AG20443 (cell line): Measurements from ENCODE around the gene APBB2.
"Not testable (repeated sequence)": the region's sequence is repeated elsewhere in the genome, so short reads cannot be mapped to it uniquely, and the experiment has no call there.

Experiments used
- DNase-seq: peaks from one replicate; pipeline ENCODE4 v3.0.0; 2012; ENCODE audit warnings: low spot score, mixed read lengths

The APBB2 gene

DNA sequence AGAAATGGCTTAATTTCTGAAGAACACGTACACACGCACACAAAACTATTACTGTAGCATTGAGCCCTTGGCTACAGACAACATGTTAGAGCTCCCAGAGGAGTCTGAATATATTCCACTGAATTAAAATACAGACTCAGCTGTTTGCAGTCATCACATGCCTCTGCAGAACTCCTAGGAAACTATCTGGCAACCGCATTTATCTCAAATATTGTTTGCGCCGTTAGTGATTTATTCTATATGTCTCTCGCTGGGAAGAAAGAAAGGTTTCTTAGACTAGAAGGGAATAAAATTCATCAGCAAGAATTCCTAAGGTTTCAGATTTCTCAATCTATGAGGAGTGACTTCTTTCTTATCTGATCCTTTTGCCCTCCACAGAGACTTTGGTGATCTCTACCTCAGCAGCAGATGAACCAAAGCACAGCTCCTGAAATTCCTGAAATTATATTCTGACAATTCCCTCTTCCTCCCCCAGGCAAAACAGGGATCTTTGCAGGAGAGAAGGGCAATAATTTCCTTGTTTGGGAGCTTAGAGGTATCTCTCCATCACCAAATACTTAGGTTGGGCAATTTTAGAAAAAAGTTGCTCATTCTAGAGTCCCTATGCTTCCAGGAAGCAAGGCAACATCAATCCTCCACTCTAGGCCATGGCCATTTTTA lies 199.2 kb downstream of the APBB2 start:
- no peak for DNase-seq

DNA sequence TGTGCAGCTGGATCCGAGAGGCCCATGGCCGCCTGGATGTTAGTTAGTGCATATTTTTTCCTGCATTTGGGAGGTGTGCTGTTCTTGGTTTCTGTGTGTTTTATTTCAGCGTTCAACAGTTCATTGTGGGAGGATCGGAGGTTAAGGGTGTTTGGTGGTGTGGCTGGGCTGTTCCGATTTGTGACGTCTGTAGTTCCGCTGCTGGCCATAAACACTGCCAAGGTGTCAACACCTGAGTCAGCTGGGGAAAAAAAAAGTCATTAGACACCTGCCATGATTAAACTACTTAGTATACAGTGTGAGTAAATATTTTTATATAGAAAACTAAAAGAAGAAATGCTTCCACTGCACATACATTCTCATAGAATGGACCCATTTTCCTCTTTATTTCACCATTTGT lies 200.2 kb downstream of the APBB2 start:
- DNase-seq, result no peak

DNA sequence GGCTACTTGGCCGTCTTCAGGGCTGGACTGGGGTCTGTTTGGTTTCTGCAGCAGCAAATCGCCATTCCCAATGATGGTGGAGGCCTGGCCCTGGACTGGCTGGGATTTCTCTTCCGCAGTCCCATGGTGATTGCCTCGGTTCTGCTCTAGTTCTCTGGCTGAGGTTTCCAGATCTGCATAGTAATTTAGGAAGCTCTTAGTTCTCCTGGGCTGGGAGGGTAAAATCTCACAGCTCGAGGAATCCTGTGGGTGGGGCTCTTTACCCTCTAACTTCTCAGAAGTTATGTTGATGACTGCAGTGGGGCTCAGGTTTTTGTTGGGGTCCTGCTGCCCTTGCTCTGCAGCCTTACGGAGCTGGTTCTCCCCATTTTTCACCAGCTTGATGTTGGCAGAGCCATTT lies 200.6 kb downstream of the APBB2 start:
- DNase-seq, result no peak

DNA sequence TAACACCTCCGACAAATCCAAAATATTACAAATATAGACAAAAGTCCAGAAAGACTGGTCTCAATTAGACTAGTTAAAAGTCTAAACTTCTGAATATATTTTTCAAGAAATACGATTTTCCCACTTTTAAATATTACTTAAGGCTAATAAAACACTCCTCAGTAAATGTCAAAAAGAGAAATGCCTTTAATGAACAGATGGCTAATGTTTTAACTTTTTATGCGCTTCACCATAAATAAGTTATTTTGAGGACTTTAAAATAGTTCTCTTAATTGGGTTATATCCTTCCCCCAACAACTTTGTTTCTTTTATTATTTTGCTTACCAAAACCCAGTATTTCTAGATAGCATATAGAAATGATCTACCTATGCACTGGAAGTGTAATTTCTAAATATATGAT lies 201.4 kb downstream of the APBB2 start:
- no peak for DNase-seq

DNA sequence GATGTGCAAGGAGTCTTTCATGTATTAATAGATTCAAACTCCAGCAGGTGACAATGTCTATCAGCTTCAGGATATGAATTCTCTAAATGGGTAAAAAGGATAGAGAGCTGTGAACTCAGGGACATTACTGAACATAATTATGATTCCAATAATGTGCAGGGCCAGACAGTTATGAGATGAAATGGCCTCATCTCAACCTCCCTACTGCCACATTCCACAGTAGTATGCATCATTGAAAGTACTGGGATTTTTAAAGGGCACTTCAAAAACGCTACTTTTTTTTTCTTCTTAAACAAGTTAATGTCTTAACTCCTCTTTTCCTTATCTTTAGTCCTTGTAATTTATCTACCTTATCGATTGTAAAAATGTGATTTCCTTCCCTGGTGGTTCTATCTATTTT lies 202.0 kb downstream of the APBB2 start:
- peak; percentile 65 for DNase-seq

DNA sequence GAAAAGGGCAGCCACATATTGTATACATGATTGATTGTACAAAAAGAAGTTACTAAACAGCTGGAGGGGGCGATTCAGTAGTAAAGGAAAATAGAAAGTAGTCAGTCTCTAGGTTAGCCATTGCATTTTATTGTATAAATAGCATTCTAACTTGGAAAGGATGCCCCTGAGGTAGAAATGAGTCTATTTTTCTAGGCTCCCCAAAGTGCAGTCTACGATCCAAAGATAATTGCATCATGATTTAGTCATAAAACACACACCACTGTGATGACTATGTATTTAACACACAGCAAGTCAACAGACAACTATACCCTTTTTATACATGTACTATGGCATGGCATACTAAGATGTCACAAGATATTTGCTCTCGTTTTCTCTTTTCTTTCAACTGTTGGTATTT lies 204.9 kb downstream of the APBB2 start:
- peak; percentile 27 for DNase-seq

- DNase-seq, result no peak
Measured at GRCh38 chr4:41006141-41006540, 208.2 kb downstream of the APBB2 start.

- DNase-seq, result no peak
Measured at GRCh38 chr4:41002309-41002708, 212.0 kb downstream of the APBB2 start.

GRCh38 chr4:41000356-41000755 lies 214.0 kb downstream of the APBB2 start:
- DNase-seq, result no peak

DNA sequence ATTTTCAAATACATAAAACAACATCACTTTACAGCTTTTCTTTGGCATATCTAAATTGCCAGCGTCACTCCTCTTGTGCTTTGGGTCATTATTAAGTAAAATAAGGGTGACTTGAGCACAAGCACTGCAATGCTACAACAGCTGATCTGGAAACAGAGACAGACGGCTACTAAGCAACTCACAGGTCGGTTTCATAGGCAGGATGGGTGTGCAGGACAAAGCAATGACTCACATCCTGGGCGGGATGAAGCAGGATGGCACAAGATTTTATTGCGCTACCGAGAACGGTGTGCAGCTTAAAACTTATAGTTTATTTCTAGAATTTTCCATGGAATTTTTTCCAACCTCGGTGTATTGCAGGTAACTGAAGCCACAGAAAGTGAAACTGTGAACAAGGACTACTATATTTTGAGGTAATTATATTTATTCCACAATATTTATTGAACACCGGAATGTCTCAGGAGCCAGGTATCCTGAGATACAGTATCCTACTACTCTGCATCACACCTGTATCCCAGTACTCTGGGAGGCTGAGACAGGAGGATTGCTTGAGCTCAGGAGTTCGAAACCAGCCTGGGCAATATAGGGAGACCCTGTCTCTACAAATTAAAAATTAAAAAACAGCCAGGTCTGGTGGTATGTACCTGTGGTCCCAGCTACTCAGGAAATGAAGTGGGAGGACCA lies 215.5 kb downstream of the APBB2 start:
- DNase-seq, result no peak

- DNase-seq, result peak; percentile 30
Measured at GRCh38 chr4:40995850-40996249, 218.5 kb downstream of the APBB2 start.

DNA sequence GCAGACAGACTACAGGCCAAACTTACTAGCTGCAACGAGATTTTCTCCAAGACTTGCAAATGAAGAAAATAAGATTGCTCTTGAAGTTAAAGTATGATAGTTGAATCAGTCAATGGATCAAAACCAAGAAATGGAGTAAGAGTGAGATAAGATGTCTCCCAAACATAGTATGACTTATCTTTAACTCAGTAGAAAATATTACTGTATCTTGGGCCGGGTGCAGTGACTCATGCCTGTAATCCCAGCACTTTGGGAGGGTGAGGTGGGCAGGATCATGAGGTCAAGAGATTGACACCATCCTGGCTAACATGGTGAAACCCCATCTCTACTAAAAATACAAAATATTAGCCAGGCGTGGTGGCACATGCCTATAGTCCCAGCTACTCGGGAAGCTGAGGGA lies 220.0 kb downstream of the APBB2 start:
- not testable (repeated sequence) for DNase-seq

DNA sequence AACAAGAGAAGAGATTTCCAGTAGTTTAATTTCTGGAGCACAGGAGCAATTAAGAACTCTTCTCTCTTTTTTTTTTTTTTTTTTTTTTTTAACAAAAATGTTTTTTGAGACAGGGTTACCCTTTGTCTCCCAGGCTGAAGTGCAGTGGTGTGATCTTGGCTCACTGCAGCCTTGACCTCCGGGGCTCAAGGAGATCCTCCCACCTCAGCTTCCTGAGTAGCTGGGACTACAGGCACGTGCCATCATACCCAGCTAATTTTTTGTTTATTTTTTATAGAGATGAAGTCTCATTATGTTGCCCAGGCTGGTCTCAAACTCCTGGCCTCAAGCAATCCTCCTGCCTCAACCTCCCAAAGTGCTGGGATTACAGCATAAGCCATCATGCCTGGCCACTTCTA lies 221.0 kb downstream of the APBB2 start:
- DNase-seq, result not testable (repeated sequence)

DNA sequence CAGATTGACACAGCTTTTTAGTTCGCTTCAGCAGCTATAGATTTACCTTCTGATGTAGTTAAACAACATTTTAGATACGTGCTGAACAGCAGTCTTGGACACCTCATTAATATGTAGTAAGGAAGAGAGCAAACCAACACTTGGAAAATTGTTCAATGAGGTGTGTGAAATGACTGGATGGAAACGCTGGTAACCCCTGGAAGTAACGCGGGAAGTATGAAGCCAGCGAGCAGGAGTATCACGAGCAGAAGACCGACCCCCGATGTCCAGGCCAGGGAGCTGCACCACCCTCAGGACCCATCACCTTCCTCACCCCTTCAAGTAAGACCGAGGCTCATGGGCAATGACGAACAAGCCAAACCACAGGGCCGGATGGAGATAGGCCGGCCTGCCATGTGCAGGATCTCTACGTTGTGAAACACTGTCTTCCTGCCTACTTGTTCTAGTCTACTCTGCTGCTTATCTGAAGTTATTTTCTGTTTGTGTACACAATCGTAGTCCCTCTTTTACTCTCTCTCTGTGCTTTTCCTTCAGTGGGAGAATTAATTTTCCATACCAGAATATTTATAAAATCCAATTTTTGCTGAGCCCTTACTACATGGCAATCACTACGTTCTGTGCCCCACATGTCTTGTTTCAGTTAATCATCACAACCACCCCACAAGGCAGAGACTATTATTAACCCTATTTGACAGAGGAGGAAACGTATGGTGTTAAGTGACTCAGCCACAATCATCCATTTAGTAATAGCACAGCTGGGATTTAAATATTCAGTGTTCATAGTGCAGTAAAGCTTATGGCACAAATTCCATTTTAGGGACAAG lies 221.7 kb downstream of the APBB2 start:
- DNase-seq, result no peak

- no peak for DNase-seq
Measured at GRCh38 chr4:40991908-40992307, 222.4 kb downstream of the APBB2 start.

- DNase-seq, result no peak
Measured at GRCh38 chr4:40990899-40991265, 223.5 kb downstream of the APBB2 start.

DNA sequence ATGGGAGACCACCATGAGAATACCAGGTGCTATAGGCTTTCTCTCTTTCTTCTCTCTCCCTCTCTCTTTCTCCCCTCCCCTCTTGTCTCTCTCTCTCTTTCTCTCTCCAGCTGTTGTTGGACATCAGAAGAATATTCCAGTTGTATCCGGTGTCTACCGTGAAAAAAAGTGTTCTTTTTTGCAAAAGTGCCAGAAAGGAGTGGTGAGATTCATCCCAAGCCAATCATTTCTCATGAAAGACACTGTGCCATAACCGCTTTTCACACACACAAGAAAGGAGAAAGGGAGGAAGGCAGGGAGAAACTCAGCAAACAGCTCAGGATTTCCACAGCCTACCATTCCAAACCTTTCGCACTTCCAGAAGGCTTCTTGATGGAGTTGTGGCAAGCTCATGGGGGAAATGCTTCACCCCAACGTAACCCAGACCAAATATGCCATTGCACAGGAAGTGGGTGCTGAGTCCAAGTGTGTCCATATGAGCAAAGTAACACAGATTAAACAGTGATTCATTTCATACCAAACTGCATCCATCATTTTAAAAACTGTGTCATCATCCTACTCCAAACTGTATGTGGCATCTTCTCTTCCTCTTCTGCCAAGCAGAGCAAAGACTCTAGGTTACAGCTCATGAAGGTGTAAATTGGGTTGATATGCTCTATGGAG lies 224.0 kb downstream of the APBB2 start:
- peak; percentile 86 for DNase-seq

GRCh38 chr4:40987151-40987550 lies 227.2 kb downstream of the APBB2 start:
- DNase-seq, result no peak

- DNase-seq, result no peak
Measured at GRCh38 chr4:40986375-40986774, 228.0 kb downstream of the APBB2 start.

GRCh38 chr4:40984051-40984450 lies 230.3 kb downstream of the APBB2 start:
- no peak for DNase-seq

GRCh38 chr4:40980318-40980883 lies 233.9 kb downstream of the APBB2 start:
- DNase-seq, result peak; percentile 48

- no peak for DNase-seq
Measured at GRCh38 chr4:40978548-40978947, 235.8 kb downstream of the APBB2 start.
